K562 (cell line): Measurements from ENCODE around the gene EFEMP2. TPM values are rescaled to one million over a fixed set of nuclear protein-coding genes. Genes with fewer than 3 reads are reported as not detected.
A peak's percentile ranks its signal among the peaks of the same experiment; 100 is the strongest.

ENCODE experiments used
- BRD9 ChIP-seq: fragments of 450-650 bp; IDR thresholded peaks from 2 replicates; pipeline ENCODE4 v1.6.1; 2018; ENCODE audit warnings: low read depth; ENCODE audit not compliant: partially characterized antibody
- CBFA2T3 ChIP-seq: fragments of 450-650 bp; IDR thresholded peaks from 2 replicates; pipeline ENCODE4 v1.6.1; 2017
- CEBPB ChIP-seq: fragments of 450-650 bp; IDR thresholded peaks from 2 replicates; pipeline ENCODE4 v1.6.1; 2016; ENCODE audit warnings: missing genetic modification characterization, missing compliant biosample characterization
- EHMT2 ChIP-seq: fragments of 450-650 bp; IDR thresholded peaks from 2 replicates; pipeline ENCODE4 v1.6.1; 2018; ENCODE audit warnings: antibody characterized with exemption
- EZH2 ChIP-seq: IDR thresholded peaks from 2 replicates; pipeline ENCODE4 v1.6.1; 2012; ENCODE audit warnings: low read depth, mild to moderate bottlenecking, inconsistent platforms, low read length, borderline replicate concordance
- HMG20A ChIP-seq: fragments of 450-650 bp; formaldehyde crosslinking; conservative IDR thresholded peaks from 2 replicates; pipeline ENCODE4 v1.4.0; 2020; ENCODE audit warnings: mild to moderate bottlenecking, mixed read lengths
- HNRNPUL1 ChIP-seq: fragments of 200-400 bp; formaldehyde crosslinking; IDR thresholded peaks from 2 replicates; pipeline ENCODE4 v1.6.1; 2017; ENCODE audit warnings: low read length
- HSF4 ChIP-seq: fragments of 250-450 bp; sonication (Bioruptor Pico); IDR thresholded peaks from 2 replicates; pipeline ENCODE4 v2.1.2; 2022; ENCODE audit warnings: mild to moderate bottlenecking, moderate library complexity, borderline replicate concordance
- KAT8 ChIP-seq: fragments of 450-650 bp; IDR thresholded peaks from 2 replicates; pipeline ENCODE4 v1.6.1; 2016; ENCODE audit warnings: low read depth, mild to moderate bottlenecking
- NFATC3 ChIP-seq: fragments of 450-650 bp; IDR thresholded peaks from 2 replicates; pipeline ENCODE4 v1.6.1; 2017; ENCODE audit warnings: mild to moderate bottlenecking
- NFIC ChIP-seq: fragments of 450-650 bp; IDR thresholded peaks from 2 replicates; pipeline ENCODE4 v1.6.1; 2017; ENCODE audit warnings: mild to moderate bottlenecking, inconsistent platforms
- NRF1 ChIP-seq, 2 experiments: fragments of 450-650 bp; IDR thresholded peaks in 1 of 2; conservative IDR thresholded peaks in 1 of 2; 2 replicates each; pipeline ENCODE4 v1.6.1; 2014; ENCODE audit warnings: mild to moderate bottlenecking in 2 of 2
- PML ChIP-seq: IDR thresholded peaks from 2 replicates; pipeline ENCODE4 v1.6.1; 2012; ENCODE audit warnings: low read length, inconsistent platforms
- RBM14 ChIP-seq: fragments of 200-400 bp; formaldehyde crosslinking; IDR thresholded peaks from 2 replicates; pipeline ENCODE4 v1.6.1; 2018; ENCODE audit warnings: low read depth, mild to moderate bottlenecking, low read length, moderate library complexity, borderline replicate concordance; ENCODE audit not compliant: insufficient read depth
- SIN3B ChIP-seq: fragments of 450-650 bp; IDR thresholded peaks from 2 replicates; pipeline ENCODE4 v1.6.1; 2017; ENCODE audit warnings: low read depth, mild to moderate bottlenecking, moderate library complexity
- SNIP1 ChIP-seq: fragments of 450-650 bp; IDR thresholded peaks from 2 replicates; pipeline ENCODE4 v1.7.1; 2017; ENCODE audit warnings: low read depth, mild to moderate bottlenecking
- SRSF9 ChIP-seq: fragments of 200-400 bp; formaldehyde crosslinking; IDR thresholded peaks from 2 replicates; pipeline ENCODE4 v1.6.1; 2017; ENCODE audit warnings: low read depth, low read length, borderline replicate concordance
- TAF1 ChIP-seq: IDR thresholded peaks from 2 replicates; pipeline ENCODE4 v1.6.1; 2011; ENCODE audit warnings: mild to moderate bottlenecking, low read length, moderate library complexity; ENCODE audit not compliant: insufficient read depth, control insufficient read depth, severe bottlenecking; ENCODE audit errors: extremely low read depth
- TAF7 ChIP-seq: fragments of 450-650 bp; IDR thresholded peaks from 2 replicates; pipeline ENCODE4 v1.6.1; 2016; ENCODE audit warnings: missing genetic modification characterization, missing compliant biosample characterization
- TAF9B ChIP-seq: fragments of 450-650 bp; IDR thresholded peaks from 2 replicates; pipeline ENCODE4 v1.6.1; 2018; ENCODE audit warnings: mild to moderate bottlenecking; ENCODE audit not compliant: partially characterized antibody
- TBP ChIP-seq: optimal IDR thresholded peaks from 2 replicates; pipeline ENCODE3; 2011; ENCODE audit warnings: low read depth, low read length, improper control_type of control experiment
- ZBTB43 ChIP-seq: sonication (generic); formaldehyde crosslinking; IDR thresholded peaks from 2 replicates; pipeline ENCODE4 v1.8.0; 2023; ENCODE audit warnings: mild to moderate bottlenecking, missing genetic modification reagents
- ZFP1 ChIP-seq: fragments of 450-650 bp; formaldehyde crosslinking; IDR thresholded peaks from 2 replicates; pipeline ENCODE4 v1.4.0; 2020; ENCODE audit warnings: mild to moderate bottlenecking, mixed read lengths
- ZMIZ1 ChIP-seq, 2 experiments: fragments of 150-350 bp in 1 of 2; IDR thresholded peaks; 2 replicates each; pipeline ENCODE4 v1.6.1; 2012 to 2016; ENCODE audit warnings: low read depth in 2 of 2, low read length in 2 of 2, mild to moderate bottlenecking in 1 of 2, moderate library complexity in 1 of 2
- ZNF232 ChIP-seq: sonication (generic); formaldehyde crosslinking; IDR thresholded peaks from 2 replicates; pipeline ENCODE4 v1.8.0; 2022; ENCODE audit warnings: mild to moderate bottlenecking, missing genetic modification reagents
- ZNF3 ChIP-seq: fragments of 250-450 bp; sonication (Bioruptor Pico); IDR thresholded peaks from 2 replicates; pipeline ENCODE4 v1.5.0; 2021; ENCODE audit warnings: mild to moderate bottlenecking, moderate library complexity
- ZNF695 ChIP-seq: fragments of 450-650 bp; formaldehyde crosslinking; IDR thresholded peaks from 2 replicates; pipeline ENCODE4 v1.4.0; 2020; ENCODE audit warnings: mild to moderate bottlenecking, moderate library complexity
- ZNF79 ChIP-seq: fragments of 250-450 bp; sonication (Bioruptor Pico); IDR thresholded peaks from 2 replicates; pipeline ENCODE4 v1.4.0; 2020; ENCODE audit warnings: low read depth, mild to moderate bottlenecking, moderate library complexity
- polyA plus RNA-seq, 8 experiments: library from polyadenylated mRNA; depleted of rRNA in 4 of 8; stranded (reverse) in 5 of 8; unstranded in 3 of 8; fragments of >200 nt; fragmentation: Nextera tagmentation in 2 of 8; fragmentation: Illumina TruSeq in 1 of 8; extraction: Ambion mirVana in 2 of 8; extraction: Trizol in 1 of 8; gene quantifications; 2 replicates each; pipeline versions ENCODE4 v1.2.1 to v1.2.3, GENCODE V29; 2011 to 2014; ENCODE audit warnings: inconsistent platforms in 1 of 8, missing spikeins in 1 of 8
- total RNA-seq, 7 experiments: library from RNA; depleted of rRNA in 6 of 7; stranded (reverse); fragments of >200 nt in 6 of 7; fragmentation: Illumina TruSeq in 2 of 7; extraction: Trizol in 2 of 7; gene quantifications; 2 replicates each; pipeline versions ENCODE4 v1.2.1 to v1.2.3, GENCODE V29; 2011 to 2021; ENCODE audit warnings: low replicate concordance in 1 of 7

EFEMP2 gene
- total and polyA plus RNA-seq, 9 of the 15 experiments (the other 6 are each of a cell fraction or from before 2014, with no cell fraction given) = 0.07 to 2.9 (median 0.69) TPM; not detected in 1

- TF ChIP-seq PML = peak; percentile 82
- TF ChIP-seq SIN3B = no peak
- no peak for TF ChIP-seq TBP
- no peak for TF ChIP-seq KAT8
- no peak for TF ChIP-seq CEBPB (tag)
- TF ChIP-seq EHMT2 = no peak
- TF ChIP-seq ZNF232 (CRISPR knock-in tag) = no peak
- TF ChIP-seq HNRNPUL1 = no peak
- TF ChIP-seq EZH2 = no peak
- TF ChIP-seq CBFA2T3 = no peak
- no peak for TF ChIP-seq HMG20A (CRISPR knock-in tag)
- no peak for TF ChIP-seq ZNF695 (CRISPR knock-in tag)
- TF ChIP-seq NFATC3 = no peak
- TF ChIP-seq ZMIZ1 (IDR thresholded peaks at IDR 0.05; ENCODE audit: low read depth in 2 of 2, low read length in 2 of 2) = no peak
- no peak for TF ChIP-seq BRD9
- no peak for TF ChIP-seq ZFP1
- TF ChIP-seq RBM14 = no peak
- peak; percentile 68 for TF ChIP-seq TAF9B
- TF ChIP-seq TAF1 = peak; percentile 94
- no peak for TF ChIP-seq SRSF9
- peak; percentile 85 to 86 for TF ChIP-seq NRF1 (conservative IDR thresholded peaks at IDR 0.05 in 1 of 2, IDR thresholded peaks at IDR 0.05 in 1 of 2)
- TF ChIP-seq NFIC = no peak
- TF ChIP-seq SNIP1 = no peak
- TF ChIP-seq ZNF3 (CRISPR knock-in tag) = no peak
- no peak for TF ChIP-seq ZBTB43
- no peak for TF ChIP-seq HSF4 (CRISPR knock-in tag)
- TF ChIP-seq ZNF79 = no peak
- TF ChIP-seq TAF7 (tag) = no peak
Measured at GRCh38 chr11:65859095-65859811, 13.3 kb downstream of the EFEMP2 start (continued).
